ENCODE results near the gene EXD3.

EXD3 gene

GRCh38 chr9:137301081-137301947, 121.6 kb downstream of the EXD3 start:
- DNase-seq = peak; percentile 42

DNA sequence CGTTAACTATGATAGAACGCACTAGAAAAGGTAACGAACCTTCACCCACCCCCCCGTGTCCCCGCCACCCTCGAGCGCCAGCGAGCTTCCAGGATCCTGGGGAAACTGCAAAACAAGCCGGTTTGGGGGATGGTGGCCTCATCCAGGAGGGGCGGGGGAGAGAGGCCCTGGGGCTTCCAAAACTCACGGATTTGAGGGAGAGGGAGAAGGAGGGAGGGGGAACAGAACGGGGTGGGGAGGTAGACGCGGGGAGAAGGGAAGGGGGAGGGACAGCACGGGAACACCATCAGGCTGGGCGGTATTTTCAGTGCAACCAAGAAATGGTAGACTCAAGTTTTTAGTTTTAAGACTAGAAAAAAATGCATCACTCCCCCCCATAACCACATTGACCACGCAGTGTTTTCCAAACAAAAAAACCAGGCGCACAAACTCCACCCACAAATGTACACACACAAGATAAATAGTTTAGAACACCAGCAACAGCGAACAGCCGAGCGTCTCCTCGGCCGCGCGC, 122.3 kb downstream of the EXD3 start:
- peak; percentile 55 for DNase-seq

GRCh38 chr9:137299938-137300337, 123.0 kb downstream of the EXD3 start:
- DNase-seq = no peak

DNA sequence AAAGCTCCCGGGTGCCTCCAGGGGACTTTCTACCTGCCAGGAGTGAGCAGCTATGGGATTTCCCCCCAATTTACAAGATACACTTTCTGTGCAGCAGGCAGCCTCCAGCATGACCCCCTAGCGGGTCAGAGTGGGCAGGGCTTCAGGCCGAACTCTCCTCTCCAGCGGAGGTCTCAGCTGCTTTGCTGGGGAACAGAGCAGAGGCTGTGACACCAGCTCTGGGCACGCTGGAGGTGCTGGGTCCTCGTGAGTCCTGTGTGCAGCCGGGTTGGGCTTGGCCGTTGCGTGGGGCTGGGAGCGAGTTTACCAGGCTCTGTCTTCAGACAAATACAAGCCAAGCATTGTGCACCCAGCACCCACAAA, 123.8 kb downstream of the EXD3 start:
- no peak for DNase-seq

DNA sequence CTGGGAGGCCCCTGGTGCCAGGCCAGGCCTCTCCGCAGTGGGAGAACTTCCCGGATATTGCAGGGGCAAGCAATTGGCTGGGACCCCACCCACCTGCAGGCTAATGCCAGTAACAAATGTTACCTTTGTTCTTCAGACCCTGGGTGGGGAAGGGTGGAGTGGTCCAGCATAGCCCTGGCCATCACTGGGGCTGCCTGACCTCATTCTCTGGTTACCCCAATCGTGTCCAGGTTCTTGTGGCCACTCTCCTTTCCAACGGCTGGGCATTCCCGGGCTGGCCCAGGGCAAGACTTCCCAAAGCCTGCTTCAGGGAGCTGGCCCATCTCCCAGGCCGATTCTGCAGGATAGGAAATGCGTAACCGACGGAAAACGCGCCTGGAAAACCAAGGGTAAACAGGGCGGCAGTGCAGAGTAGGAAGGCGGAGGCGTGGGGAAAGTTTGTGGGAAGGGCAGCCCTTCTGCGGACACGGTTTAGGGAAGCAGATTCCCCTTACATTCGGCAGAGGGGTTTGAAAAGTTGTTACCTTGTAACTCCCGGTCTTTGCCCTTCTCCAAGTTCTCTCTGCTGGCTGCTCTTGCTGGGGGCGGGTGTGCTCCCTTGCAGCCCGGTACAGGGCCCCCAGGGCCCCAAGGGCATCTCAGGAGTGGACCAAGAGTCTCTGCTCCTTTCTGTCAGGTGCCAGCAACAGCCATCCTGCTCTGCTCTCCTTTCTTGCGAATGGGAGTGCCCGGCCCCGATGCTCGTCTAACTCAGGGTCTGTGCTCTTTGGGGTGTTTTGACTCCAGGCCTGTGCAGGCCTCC, 124.4 kb downstream of the EXD3 start:
- no peak for DNase-seq

DNA sequence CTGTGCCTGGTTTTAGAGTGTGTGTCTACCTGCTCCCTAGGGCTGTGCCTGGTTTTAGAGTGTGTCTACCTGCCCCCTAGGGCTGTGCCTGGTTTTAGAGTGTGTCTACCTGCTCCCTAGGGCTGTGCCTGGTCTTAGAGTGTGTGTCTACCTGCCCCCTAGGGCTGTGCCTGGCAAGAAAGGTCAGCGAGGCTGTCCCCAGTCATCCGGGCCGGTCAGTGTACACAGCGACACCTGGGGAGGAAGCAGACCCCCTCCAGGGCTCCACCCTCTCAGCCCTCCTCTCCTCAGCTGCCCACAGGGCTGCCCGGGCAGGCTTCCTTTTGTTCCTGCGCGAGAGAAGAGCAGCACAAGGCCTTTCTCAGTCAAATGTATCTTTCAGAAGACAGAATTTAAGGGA, 125.0 kb downstream of the EXD3 start:
- no peak for DNase-seq

DNA sequence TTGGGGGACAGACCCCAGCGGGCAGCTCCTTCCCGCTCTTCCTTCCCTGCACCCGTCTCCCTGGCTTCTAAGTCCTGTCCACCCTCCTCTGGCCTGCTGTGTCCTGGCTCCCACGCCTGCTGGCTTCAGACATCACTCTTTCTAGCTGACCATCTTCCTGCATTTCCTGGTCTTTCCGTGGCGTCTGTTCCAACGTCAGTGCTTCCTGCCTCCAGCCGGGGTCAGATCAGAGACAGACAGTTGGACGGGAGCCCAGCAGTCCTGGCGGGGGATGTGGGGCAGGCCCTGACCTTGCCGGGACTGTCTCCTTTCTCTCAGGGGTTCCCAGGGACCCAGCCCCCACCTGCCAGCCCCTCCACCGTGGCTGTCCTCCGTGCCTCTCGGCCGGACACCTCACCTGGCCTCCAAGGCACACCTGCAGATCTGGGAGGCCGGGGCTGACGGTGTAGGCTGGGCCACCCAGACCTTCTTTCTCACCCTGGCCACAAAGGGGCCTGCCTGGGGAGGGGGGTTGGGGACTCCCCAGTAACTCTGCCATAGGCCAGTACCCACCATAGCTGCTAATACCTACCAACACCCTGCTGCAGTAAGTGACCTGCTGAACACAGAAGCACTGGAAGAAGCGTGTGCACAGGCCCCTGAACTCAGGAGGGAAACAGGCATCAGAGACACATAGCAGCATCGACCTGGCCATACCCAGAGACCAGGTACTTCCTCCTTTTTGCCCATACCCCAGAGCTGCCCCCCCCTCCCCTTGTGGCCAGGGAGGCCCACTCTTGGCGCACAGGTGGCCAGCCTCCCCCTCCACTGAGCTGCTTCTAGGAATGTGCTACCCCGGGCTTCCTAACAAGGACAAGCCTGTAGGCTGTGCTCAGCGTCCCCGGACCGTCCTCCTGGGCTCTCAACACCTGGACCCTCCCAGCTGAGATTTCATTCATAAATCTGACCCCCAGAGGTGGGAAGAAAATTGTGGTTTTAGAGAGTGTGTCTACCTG, 126.0 kb downstream of the EXD3 start:
- DNase-seq = no peak

- DNase-seq = no peak
Measured at GRCh38 chr9:137295849-137296669, 126.9 kb downstream of the EXD3 start.

DNA sequence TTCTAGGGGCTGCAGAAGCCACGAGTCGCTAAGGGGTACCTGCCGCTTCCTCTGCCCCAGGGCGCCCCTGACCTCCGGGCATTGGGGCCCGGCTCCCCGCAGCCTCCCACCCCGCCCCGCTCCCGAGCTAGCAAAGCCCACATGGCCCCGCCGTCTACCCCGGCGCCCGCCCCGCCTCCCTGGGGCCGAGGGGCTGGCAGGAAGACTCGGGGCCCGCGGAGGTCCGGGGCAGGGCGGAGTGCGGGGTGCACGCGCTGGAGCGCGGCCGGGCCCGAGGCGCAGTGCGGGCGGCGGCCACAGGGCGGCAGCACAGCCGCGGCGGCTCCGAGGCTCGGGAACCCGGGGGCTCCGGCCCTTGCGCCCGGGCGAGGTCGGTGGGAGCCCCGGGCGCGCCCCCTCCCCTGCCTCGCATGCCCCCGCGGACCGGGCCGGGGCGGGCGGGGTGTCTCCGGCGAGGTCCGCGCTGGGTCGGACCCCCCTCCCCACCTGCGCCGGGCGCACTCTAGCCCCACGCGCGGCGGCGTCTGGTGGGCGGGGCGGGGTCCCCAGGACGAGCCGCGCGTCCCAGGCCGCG, 127.6 kb downstream of the EXD3 start:
- no peak for DNase-seq

- no peak for DNase-seq
Measured at GRCh38 chr9:137294681-137295237, 128.2 kb downstream of the EXD3 start.

DNA sequence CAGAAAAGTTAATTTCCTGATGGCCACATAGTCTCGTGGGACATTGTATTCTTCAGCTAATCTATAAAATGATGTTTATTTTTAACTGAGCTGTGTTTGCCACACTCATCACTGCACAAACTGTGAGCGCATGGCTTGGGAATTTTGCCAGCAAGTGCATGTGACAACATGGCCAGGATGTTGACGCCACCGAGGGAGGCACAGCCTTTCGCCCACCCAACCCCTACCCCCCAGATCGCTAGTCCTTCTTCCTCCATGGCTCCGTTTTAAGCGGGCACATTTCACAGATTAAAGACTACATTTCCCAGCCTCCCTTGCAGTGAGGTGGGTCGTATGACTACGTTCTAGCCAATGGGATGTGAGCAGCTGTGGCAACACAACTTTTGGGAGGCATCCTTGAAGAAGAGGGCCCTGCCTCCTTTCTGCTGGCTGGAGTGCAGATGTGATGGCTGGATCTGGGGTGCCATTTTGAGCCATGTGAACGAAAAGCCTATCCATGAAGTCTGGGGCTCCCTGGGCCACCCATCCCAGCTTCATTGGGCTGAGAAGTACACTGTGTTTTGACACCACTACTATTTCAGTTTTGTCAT, 128.8 kb downstream of the EXD3 start:
- DNase-seq = peak; percentile 78

GRCh38 chr9:137293482-137294090, 129.4 kb downstream of the EXD3 start:
- DNase-seq = no peak

DNA sequence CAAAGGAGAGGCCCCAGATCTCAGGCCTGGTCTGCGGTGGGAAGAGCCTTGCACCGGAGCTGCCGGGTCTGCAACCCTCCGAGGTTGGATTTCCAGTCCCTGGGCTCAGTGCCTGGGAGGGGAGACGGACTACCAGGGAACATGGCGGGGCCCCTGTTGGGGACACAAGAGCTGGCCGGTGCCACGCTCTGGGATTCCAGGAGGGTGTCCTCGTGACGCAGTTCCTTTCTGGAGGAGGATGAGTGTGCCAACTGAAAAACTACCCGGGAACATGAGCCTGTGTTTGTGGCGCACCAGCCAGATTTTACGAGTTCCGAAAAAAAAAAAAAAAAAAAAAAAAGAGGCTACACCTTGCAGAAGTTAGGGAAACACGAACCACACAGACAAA, 129.9 kb downstream of the EXD3 start:
- peak; percentile 50 for DNase-seq

- peak; percentile 39 for DNase-seq
Measured at GRCh38 chr9:137286975-137287383, 136.0 kb downstream of the EXD3 start.

- DNase-seq = no peak
Measured at GRCh38 chr9:137281345-137282116, 141.4 kb downstream of the EXD3 start.

- no peak for DNase-seq
Measured at GRCh38 chr9:137280474-137281344, 142.3 kb downstream of the EXD3 start.

DNA sequence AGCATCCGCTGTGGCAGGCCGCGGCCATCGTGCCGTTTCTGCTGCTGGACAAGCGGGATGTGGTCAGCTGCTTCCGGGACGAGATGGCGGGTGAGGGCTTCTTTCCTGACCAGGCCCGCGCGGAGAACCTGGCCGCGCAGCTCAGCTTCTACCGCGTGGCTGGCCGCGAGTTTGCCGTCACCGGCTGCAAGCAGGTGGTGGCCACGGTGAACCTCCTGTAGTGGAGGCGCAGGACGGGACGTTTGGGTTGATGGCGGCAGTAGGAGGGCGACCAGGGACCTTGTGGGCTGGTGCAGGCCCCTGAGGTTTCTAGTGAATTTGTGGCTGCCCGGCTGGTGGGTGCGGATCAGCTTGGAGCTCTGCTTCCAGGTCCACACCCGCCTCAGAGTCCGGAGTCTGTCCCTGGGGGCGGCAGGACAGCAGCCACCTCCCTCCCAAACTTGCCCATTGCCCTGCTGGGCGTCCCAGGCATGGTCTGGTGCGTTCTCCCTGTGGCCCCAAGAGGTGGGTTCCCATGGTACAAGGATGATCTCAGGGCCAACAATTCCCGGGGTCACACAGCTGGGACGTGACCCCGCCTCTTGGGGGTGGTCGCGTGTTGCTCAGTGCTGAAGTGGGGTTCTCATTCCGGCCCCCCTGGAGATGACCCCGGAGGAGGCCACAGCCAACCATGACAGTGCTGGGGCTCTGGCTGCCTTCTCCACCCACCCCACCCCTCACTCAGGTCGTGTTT, 143.1 kb downstream of the EXD3 start:
- DNase-seq = no peak
